HuH-7.5 (cell line): ENCODE measurements around the gene CLIC1.
A peak's percentile ranks its signal among the peaks of the same experiment; 100 is the strongest.

Experiments
- DNase-seq: peaks from one replicate; pipeline ENCODE4 v3.0.0; 2011; ENCODE audit warnings: low spot score

The CLIC1 gene

DNA sequence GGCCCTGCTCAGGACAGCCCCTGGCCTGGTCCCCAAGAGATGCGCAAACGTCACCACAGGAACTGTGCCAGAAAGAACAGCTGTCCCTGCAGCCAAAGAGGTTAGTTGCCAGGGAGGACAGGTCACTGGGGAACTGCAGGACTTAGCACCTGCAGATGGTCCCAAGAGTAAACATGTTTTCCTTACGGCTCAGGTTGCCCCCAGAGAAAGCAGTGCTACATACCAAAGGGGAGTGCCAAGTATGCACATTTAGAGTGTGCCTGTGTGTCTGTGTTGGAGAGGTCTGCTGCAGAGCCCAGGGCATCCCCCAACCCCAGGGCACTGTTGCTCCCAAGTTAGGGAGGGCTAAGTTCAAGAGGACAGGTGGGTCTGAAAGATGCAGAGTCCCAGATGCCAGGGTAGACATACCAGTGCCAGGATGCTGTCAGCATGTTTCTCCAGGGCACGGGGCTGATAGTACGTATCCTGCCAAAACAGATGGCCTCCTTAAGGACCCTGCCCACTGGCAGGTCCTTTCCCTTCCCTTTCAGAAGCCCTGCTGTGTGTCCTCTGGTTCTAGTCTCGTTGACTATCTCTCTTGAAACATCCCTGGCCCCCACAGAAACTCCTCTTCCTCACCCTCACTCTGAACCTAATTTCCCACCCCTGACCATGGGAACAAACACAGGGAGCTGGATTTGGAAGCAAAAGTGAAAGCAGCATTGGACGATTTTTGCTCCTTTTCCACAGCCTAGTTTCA is 34.5 kb downstream of the CLIC1 start:
- no peak for DNase-seq

DNA sequence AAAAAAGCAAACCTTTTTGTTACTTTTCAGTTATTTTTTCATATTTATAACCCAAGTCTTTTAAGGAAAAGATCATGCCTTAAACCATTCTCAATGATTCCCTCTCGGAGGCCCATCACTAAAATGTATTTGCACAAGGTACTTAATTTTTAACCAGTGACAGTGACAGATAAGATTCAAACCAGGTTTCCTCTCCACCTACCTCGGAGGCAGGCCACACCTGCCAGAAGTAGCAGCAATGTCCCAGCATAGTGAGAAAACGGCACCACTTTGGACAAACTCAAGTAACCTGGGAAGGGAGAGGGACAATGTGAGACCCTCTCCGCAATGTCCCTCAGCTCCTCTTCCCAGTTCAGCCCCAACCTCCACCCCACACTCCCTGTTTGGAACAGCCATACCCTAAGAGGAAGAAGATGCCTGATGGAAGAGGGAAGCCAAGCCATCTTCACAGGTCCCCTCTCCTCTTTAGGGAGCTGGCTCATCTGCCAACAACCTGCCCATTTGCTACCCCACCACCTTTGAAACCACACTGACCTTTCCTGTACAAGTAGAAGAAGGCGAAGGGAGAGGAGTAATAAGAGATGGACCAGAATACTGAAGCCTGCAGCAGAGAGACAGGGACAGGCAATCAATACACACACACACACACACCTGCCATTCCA is 35.5 kb downstream of the CLIC1 start:
- no peak for DNase-seq

DNA sequence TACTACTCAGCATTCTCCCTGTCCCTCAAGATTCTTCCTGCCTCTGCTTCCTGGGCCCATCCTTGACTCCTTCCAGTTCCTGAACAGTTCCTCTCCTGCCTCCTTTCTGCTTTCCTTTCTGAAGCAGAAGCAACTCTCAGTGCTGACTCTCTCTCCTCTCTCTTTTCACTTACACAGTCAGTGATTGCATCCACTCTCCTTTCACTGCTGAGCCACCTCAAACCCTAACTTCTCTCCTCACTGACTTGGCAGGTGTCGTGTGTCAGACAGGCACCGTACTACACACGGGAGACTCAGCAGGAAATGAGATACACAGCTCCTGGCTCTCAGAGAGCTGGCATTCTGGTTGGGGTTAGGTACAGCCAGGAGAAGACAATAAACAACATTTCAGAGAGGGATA is 38.8 kb downstream of the CLIC1 start:
- no peak for DNase-seq

DNA sequence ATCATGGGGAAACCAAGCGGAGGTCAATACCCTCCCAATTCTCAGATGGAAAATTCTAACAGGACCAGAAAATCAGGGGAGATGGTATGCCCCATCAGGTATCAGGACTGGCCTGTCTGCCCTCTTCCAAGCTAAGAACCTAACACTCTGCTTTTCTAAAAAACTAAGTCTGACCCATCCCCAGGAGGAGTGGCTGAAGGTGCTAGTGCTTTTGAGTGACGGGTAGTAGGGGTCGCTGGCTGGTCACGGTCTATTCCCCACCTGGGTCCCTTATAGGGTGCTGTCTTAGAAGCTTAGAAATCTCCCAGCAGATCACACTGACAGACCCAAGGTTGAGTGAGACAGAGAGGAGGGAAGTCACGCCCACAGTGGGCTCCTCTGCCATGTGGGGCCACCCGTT is 42.8 kb downstream of the CLIC1 start:
- DNase-seq = no peak

DNA sequence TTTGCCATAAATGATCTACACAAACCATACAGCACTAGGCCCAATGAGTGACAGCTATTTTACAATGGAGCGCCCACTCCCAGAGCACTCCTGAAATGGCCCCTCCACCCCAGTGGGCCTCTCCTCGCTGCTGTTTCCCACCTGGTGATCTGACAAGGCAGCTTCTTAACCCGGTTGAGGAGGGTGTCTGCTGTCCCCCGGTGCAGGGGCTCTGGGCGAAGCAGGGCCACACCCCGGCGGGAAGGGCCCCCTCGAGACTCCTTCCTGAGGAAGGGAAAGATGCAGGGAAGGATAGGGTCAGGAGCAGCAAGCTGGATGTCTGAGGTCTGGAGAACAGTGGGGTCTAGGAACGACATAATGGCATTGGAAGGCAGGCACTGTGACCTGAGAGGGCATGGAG is 43.4 kb downstream of the CLIC1 start:
- DNase-seq = no peak

DNA sequence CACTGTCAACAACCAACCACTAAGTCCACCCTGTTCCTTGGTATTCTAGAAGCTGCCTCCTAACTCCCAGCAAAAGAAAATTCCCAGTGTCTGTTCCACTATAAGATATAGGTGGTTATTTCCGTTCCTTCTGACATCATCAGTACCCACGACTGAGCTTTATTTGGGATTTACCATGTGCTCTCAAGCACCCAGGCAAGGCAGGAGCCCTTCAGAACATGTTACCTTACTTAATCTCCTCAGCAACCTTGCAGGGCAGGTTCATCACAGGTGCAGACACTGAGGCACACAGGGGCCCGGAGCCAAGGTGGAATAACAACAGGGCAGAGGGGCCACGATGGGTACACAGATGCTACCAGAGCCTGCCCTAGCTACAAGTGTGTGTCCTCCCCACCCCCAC is 44.0 kb downstream of the CLIC1 start:
- no peak for DNase-seq

DNA sequence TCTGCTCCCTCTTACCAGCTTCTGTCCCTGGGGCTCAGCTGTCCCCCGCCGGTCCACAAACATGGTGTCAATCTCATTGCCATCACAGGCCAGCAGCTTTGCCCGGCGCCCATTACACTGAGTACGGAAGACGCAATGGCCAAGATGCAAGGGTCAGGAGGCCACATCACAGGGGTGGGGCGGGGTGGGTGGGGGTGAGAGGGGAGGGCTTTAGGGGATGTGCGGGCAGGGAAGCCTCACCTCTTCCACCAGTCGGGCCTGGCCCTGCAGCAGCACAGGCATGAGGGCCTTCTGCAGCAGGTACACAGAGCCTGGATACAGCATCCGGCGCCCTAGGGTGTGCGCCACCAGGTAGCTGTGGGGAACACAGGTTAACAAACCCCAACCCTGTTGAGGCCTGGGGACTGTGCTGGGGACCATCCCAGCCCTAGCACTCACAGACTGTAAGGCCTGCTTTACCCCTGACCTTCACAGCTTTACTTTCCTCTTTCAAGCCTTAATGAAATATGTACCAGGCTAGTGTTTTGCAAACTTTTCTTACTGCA is 44.7 kb downstream of the CLIC1 start:
- DNase-seq = no peak

DNA sequence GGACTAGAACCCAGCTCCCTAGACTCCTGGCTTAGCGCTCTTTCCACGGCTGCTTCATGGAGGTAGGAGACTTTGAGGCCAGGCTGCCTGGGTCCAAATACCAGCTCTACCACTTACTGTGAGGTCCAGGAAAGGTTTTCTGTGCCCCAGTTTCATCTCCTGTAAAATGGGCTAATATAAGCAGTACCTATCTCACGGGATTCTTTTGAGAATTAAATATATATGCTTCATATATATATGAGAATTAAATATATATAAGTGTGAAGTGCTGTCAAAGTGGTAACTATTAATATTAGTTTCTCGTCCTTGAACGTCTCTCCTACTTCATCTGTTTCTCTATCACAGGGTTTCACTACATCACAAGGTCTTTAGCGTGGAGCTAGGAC is 45.3 kb downstream of the CLIC1 start:
- DNase-seq = no peak

DNA sequence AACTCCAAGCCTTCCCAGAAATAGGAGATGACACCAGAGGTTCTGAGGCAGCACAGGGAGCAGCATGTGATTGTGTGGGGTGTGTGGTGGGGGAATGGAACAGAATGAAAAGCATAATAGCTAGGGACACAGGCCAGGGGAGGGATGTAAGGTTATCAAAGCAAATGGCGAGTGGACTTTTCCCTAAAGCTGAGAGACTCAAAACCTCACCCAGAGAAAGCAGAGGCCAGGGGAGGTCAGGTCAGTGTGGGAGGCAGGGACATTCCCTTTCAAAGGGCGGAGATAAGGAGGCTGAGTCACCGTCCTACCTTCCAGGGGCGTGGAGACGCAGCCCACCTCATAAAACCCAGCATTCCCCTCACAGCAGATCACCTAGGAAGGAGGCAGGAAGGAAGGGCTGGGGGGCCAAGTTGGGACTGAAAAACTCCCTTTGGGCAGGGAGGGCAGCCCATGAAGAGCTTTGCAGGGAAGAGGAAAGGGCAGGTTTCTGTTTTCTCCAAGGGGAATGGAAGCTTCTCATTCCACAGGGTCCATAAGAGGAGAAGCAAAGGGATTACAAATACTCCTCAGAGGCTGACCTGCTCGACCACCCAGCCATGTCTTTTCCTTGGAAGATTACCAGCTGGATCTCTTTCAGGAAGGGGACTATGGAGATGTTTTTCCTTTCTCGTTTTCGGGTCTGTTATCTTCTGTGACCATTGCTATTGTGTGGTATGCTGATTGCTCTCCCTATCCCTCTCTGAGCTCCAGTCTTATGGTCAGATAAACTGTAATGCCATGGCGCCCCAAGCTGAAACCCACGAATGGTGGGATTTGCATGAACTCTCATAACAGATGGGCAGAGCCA is 45.9 kb downstream of the CLIC1 start:
- peak; percentile 49 for DNase-seq

DNA sequence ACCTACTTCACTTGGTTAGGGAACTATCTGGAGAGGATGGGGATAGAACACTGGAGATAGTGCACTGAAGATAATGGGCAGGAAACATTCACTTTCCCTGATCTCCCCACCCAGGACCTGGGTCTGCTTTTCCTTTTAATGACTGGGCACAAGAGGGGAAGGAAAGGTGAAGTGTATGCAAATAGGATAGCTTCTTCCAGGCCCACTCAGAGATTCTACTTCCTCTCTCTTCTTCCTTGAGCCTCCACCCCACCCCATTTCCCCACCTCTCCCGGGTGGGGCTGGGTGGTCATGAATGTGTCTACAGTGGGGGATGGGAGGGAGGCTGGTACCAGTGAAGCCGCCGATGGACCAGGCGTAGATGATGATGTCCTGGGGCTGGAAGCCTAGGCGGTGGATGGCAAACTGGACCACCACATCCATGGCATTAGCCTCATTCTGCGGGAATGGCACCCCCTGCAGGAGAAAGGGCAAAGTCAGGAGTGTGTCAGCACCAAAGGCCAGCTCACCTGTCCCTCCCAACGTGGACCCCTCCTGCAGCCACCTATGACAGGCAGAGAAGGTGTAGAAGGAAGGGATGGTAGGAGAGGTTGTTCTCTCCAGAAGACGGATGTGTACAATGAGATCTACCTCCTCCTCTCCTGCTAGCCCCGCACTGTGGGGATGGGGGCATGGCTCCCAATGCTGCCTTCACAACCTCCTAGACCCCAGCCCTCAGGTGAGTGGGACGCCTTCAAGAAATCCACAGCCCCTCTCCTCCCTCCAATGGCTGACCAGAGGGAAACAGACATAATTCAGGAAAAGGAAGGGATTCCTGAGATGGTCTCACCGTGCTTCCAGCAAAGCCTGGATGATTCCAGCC is 46.9 kb downstream of the CLIC1 start:
- DNase-seq = no peak

DNA sequence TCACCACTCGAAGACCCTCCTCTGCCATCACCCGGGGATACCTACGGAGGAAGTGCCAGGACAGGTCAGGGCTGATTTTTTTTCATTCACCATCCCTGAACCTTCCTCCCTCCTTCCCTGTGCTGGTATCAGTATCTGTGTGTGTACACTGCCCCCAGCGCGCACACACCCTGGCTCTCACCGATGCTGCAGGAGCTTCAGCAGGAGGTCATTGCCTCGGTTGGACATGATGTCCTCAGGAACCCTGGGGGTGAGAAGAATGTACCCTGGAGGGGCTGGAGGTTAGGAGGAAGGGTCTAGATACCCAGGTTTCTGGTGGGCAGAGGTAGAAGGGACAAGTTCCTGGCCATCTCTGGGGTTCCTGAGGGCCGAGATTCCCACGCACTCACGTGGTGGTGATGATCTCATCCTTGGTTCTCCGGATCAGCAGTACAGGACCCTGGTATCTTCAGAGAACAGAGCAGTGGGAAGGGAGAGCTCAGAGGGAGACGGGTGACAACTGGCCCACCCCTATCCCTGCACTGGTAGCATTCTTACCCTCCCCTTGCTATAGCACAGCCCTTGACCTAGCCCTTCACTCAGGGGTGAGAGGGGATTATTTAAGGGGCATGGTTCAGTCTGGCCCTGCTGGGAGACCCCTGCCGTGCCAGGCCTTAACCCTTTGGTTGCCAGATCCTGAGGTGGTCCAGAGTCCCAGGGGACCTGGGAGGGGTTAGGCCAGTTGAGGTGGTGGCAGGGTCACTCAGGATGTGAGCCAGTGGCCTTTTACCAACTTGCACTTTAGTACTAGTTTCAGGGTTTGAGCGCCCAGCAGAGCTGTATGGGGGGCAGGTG is 48.3 kb downstream of the CLIC1 start:
- no peak for DNase-seq

DNA sequence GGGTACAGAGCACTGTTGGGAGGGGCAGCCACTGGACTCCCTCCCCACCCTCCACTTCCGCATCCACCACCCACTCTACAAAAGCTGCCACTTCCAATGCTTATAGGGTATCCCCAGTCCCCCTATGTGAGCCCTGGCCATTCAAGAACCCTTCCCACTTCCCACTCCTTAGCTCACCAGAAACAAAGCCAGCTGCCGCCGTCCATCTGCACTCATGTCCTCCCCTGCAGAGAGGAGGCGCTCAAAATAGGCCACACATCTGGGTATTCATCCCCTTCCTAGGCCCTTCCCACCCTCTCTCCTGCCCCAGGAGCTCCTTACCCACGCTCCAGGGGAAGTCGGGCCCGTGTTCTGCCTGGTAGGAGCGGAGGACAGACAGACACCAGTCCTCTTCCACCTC is 49.0 kb downstream of the CLIC1 start:
- DNase-seq = no peak

DNA sequence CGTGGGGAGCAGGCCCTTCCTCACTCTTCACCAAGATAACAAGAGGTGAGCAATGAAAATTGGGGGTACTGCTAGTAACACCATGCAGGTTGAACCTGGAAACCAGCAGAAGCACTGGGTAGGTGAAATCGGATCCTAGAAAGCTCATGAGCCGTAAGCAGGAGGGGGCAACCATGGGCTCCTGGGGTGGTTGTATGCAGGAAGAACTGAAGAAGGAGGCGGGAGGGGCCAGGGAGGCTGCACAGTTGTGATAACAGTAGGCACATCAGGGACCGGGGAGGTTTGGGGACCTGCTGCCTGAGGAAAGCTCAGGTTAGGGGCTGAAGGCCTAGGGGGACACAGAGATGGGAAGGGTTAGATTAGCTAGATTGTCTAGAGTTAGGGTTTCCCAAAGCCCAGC is 49.8 kb downstream of the CLIC1 start:
- no peak for DNase-seq

DNA sequence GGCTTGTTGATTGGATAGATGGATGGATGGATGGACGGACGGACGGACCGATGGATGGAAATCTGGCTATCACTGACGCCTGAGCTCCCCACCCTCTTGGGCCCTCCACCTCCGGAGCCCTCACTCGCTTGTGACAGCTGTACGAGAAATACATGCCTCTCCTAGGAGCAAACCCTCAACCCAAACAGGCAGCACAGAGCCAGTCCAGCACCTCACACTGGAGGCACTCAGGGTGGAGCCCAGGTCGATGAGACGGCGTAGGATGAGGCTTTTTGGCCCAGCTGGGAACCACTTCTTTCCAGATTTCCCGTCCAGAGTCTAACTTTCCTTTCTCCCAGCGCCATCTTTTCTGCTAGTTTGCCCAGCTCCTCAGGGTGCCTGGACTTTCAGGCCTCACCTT is 52.7 kb downstream of the CLIC1 start:
- no peak for DNase-seq

DNA sequence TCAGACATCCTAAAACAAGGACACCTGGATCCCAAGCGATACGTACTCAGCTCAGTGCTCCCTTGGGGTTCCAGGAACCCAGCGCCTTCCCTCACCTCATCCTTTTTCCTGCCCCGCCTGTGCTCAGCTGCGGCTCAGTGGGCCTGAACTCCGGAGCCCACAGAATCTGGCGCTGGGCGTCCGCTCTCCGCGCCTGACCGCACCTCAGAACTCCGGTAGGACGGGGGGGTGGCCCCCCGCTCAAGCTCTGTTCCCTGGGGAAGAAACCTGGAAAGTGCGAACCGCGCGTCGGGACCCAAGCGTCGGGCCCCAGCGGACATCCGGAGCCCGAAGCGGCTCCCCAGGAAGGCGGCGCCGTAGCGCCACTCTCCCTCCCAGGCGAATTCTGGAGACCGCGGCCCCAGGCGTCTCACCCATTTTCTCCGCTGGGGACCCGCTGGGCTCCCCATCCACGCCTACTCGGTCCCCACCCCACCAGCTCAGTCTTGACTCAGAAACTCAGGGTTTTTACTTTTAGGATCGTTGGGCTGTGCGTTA is 55.1 kb downstream of the CLIC1 start:
- no peak for DNase-seq
